Esophagus muscularis mucosa (tissue), 3 donors: ENCODE data around the gene NTN5.

ENCODE experiments used
- CTCF ChIP-seq, 3 experiments: fragments of 200-600 bp in 2 of 3; fragments of 450-650 bp in 1 of 3; sonication (generic) in 2 of 3; IDR thresholded peaks; one replicate each; pipeline ENCODE4 v1.5.1; 2017 to 2019; ENCODE audit warnings: antibody characterized with exemption in 3 of 3, mild to moderate bottlenecking in 2 of 3, moderate library complexity in 1 of 3
- POLR2A ChIP-seq: fragments of 450-650 bp; IDR thresholded peaks from one replicate; pipeline ENCODE4 v1.6.1; 2017; ENCODE audit warnings: antibody characterized with exemption, moderate library complexity, mild to moderate bottlenecking, low read depth
- POLR2AphosphoS5 ChIP-seq, 2 donors: sonication (generic); formaldehyde crosslinking; IDR thresholded peaks; one replicate each; pipeline ENCODE4 v1.6.1; 2017; ENCODE audit warnings: antibody characterized with exemption in 2 of 2

DNA sequence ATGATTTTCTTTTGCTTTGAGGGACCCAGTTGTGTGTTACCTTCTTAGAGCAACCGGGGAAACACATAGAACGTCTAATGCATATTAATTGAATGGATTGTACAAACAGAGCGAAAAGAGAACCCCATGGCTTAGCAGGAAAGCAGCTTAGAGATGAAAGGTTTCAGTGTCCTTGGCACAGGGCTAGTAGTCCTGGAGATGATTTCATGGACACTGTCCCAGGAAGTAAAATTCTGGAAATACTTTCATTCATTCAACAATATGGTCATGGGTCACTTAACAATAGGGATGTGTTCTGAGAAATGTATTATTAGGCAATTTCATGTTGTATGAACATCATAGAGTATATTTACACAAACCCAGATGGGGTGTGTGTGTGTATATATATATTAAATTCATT lies 13.3 kb upstream of the NTN5 start:
- TF ChIP-seq POLR2AphosphoS5 (IDR thresholded peaks at IDR 0.05) (no peak), CTCF (IDR thresholded peaks at IDR 0.05) (no peak), POLR2A (no peak)
